GM19468 (cell line): ENCODE measurements around the gene MYO1D.

Source experiments
- ATAC-seq: cut with Tn5 transposase; IDR thresholded peaks from one replicate; pipeline ENCODE4 v1.9.1; 2021; ENCODE audit warnings: mild to moderate bottlenecking, moderate library complexity, moderate number of reproducible peaks; ENCODE audit not compliant: unreplicated experiment; ENCODE audit errors: extremely low read depth

Gene MYO1D

DNA sequence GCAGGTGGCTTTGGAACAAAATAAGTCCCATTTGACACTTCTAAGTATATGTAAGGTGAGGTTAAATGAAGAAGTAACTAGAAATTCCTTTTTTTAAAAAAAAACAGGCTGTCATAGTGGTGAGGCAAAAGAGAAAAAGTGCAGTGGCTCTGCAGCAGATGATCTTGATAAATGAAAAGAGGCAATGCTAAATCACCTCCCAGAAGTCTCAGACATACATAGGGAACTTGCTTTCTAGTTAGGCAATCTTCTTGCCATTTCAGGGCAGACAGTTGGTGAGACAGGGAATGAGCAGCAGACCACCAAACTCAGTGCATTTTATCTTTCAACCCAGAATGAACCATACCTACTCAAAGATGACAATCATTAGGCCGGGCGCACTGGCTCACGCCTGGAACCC, 90.8 kb downstream of the MYO1D start:
- ATAC-seq: no peak

DNA sequence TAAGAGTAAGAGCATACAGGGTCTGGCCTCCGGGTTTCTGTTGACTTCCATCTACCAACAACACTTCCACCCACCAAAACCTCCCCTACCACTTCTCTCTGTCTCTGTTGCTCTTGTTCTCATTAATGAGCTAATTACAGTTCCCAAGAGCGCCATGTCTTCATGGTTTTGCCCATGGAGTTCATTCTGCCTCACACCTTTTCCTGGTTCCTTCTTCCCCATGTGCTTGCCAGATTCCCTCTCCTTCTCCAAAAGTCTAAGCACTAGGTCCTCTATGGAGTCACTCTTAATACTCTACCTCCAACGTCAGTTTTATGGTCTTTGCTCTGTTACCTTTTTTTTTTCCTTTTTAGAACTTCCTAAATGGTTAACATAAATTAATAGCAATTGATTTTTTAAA, 92.8 kb downstream of the MYO1D start:
- no peak for ATAC-seq

DNA sequence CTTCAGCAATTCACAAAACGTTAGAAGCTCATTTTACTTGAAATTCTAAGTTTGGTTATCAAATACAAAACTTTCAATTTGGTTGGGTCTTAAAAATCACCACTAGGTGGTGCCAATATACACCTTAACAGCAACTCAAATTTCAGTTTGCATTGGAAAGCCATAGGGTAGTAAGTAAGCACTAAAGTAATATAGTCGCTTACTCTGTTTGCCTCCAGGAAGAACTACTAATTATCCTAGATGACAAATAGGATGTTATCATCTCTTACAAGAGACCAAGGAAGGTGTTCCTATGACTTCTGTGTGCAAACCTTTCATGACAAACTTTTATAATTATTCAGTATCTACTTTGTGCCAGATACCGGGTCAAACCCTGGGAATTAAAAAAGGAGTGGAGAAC, 93.3 kb downstream of the MYO1D start:
- ATAC-seq: no peak

DNA sequence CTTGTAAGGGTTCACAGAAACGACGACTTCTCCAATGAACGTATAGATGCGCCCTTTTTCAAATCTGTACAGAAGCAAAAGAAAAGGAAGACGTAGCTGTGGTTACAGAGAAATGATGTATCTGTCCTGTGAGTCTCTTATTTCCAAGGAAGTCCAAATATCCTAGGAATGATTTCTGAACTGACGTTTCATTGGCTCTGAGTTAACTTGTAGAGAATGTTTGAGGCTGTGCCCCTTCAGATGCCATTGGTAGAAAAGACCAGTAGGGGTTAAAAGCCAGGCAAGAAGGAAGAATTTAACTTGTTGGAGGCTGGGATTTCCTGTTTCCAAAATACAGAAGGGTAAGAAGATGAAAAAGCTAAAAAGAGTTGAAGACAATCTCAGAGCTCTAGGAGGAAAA, 96.2 kb downstream of the MYO1D start:
- ATAC-seq: no peak

DNA sequence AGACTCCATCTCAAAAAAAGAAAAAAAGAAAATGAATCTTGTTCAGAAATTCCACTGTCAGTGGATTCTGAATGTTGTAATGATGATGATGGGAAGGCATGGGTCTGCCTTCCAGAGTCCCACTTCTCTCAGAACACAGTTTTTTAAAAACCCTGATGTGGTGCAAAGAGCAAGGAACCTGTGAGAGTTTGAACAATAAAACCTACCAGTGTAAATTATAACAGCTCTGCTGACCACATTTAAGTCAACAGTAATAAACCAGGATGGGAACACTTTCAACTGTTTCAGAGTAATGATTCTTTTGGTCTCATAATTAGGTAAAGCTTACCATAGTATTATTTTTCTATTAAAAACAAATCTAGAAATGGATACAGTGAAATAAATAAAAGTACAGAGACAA, 99.0 kb downstream of the MYO1D start:
- ATAC-seq: no peak

DNA sequence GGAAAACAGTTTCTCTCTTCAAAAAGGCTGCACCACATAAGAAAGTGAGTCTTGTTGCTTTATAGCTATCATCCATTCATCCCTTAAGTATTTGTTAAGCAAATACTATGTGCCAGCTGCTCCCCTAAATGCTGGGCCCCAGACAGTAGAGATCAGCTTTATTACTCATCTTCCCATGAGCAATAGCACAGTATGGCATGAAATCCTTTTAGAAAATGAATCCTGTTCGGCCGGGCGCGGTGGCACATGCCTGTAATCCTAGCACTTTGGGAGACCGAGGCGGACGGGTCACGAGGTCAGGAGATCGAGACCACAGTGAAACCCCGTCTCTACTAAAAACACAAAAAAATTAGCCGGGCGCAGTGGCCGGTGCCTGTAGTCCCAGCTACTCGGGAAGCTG, 99.5 kb downstream of the MYO1D start:
- ATAC-seq: no peak

DNA sequence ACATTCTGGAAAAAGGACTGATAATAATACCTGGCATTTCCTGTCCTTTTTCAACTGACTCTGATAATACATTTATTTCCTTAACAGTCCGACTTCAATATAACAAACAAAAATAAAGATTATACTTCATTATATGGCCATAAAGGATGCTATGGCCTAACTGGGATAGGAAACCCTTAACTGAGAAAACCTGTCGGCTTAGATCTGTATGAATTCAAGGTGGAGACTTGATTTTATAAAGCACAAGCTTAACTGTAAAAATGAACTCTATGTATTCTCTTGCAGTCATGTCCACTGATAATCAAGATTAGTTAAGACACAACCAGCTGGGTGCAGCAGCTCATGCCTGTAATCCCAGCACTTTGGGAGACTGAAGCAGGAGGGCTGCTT, 102.2 kb downstream of the MYO1D start:
- ATAC-seq: no peak

DNA sequence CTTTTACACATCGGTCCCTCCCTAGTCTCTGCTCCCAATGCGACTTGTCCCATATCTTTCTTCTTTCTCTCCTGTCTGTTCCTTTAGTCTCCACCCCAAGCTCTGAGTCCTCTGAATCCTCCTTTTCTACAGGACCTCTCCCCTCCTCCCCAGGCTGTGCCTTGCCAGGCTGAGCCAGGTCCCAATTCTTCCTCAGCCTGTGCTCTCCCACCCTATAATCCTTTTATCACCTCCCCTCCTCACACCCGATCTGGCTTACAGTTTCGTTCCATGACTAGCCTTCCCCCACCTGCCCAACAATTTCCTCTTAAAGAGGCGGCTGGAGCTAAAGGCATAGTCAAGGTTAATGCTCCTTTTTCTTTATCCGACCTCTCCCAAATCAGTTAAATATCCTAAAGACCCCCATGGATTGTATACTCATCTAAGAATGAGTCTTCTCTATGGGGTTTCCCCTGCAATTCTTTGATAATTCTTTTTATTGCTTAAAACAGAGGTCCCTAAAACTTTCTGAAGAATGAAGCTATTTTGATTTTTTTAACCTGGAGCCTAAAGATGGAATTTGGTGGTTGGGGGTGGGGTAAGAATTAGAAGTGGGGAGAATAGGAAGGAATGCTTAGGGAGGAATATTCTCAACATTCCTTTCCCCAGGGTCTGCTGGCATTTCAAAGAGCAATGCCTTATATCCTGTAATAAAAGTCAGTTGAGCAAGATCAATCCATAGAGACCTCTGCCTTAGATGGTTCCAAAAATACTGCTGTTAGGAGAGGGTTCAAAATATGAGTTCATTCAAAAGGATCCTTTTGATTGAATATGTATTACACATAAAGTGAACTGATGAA, 102.8 kb downstream of the MYO1D start:
- no peak for ATAC-seq

DNA sequence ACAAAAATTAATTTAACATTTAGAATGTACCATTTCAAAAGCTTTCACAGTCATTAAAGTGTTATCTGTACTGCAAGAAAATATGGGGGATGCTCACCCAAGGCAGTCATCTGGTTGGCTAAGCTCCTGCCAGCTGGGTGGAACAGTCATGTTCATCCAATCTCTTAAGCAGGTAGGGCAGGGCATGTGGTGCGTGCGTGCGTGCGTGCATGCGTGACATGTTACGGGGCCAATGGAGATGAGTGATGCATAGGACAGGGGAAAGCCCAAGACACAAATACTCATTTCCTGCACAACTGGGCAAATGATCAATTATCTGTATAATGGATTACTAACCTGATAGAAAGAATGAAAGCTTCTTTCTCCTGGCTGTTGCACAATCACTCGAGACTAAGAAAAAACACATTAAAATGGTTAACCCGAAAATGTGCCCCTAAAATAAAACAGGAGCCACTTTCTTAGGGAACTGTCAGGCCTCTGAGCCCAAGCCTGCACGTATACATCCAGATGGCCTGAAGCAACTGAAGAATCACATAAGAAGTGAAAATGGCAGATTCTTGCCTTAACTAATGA, 104.4 kb downstream of the MYO1D start:
- no peak for ATAC-seq

DNA sequence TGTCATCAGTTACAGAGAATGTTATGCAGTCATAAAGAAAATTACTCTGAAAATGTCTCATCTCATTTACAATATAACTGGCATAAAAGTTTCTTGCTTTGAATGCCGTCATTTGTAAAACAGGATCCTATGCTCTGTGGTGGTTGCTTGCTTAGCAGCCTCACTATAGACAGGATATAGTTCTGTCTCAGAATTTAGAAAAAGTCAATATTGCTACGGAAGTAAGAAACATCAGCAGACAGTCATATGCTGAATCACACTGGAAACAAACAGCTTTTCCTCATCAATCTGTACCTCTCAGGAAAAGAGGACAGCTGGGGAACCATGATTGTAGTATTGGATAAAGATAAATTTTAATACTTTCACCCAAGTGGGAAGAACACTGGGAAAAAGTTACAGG, 105.5 kb downstream of the MYO1D start:
- no peak for ATAC-seq

DNA sequence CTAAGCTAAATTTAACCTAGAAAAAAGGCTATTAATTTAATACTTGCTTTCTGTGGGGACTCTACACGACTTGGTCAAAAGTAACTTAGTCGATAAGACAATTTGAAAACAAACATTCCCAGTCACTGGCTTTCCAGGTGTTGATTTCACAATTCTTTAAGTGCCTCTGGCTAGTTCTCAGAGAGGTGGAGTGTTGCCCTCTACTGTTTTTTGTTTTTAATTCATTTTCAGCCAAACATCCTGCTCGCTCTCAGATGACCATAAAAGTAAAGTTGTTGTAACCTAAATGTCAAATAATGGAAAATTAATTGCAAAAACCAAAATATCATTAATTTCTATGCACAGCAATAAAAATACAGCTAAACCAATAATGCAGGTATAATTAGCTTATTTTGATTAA, 107.1 kb downstream of the MYO1D start:
- ATAC-seq: no peak

DNA sequence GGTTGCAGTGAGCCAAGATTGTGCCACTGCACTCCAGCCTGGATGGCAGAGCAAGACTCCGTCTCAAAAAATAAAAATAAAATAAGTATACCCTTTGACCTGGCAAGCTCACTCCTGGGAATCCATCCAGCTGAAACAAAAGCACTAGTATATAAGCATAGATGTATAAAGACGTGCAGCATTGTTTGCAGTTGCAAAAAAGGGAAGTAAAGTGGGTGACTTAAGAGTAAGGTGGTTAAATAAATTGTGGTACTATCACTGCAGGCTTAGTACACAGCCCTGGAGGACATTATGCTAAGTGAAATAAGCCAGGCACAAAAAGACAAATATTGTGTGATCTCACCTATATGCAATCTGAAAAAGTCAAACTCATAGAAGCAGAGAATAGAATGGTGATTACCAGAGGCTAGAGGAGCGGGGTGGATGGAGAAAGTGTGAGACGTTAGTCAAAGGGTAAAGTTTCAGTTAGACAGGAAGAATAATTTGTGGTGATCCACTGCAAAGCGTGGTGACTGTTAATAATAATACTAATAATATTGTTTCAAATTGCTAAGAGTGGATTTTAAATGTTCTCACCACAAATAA, 113.0 kb downstream of the MYO1D start:
- no peak for ATAC-seq

DNA sequence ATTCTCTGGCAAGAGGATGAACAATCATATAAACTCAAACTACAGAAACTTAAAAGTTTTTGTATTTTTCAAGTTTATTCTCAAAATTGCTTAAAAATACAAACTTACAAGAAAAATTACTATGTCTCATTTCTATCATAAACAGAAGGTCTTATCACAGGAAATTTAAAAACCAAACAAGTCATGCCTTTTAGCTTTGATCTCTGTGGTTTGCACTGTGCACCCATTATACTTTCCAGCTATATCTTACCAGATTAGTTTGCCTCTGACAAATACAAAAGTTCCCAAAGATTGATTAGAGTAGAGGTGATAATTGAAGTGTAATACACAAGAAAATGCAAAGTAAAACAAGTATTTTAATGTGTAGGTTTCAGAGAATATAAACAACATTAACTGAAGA, 117.4 kb downstream of the MYO1D start:
- ATAC-seq: no peak

DNA sequence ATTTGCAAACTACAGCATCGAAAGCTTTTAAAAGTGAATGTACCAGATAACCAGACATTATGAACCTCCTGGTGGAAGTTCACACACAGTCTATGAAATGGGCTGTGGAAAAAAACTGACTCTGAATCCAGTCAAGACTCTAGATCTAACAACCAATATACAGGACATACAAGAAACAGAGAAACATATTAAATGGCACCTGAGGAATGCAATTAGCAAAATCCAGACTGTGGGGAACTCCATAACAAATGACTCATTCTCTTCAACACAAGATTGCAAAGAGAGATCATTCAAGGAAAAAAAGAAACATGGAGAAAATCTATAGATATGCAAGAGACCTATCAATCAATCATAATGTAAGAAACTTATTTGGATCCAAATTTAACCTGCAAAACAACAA, 119.0 kb downstream of the MYO1D start:
- ATAC-seq: no peak

DNA sequence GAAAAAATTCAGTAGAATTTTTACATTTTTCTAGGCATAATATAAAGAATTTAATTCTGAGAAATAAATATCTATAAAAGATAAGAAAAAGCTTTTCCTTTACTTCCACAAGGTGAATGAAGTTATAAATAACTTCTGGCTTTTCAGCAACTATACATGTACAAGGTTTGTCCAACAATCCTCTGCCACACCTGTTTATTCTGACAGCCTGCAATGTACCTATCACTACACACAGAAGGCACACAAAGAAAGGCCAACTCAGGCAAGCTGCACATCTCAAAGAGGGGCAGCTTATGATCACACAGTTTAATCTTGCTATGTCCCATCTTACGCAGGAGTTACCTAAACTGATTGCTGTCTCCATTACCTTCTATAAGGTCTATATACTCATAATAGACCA, 120.2 kb downstream of the MYO1D start:
- ATAC-seq: no peak

DNA sequence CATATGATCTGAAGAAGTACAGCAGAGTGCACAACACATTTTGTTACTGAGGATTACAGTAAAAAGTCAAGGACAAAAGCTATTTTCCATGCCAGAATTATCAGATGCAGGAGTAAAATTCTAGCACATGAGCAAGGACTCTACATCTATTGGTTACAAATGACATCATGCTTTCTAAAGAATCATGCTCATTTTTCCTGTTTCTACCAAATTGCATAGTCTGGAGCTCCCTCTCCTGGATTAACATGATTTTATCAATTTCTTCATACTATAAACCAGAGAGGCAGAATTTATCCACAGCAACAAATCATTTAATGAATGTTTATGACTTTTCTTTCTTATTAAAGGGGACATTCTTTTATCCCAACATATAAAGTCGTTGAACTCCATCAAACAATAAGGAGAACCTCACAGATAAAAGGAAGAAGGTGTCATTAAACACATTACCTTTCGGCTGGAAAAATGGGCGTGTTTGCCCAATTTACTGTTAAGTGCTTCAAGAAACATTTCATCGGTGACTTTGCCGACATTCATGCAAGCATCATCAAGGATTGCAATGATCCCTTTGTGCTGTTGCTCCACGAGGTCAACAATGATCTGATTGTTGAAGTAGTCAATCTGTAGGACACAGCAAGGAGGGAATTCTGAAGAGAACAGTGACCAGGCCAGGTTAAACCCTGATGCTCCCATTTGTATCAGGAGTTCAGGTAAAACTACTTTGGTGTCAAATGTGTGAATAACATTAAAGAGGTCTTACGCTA, 121.7 kb downstream of the MYO1D start:
- no peak for ATAC-seq

DNA sequence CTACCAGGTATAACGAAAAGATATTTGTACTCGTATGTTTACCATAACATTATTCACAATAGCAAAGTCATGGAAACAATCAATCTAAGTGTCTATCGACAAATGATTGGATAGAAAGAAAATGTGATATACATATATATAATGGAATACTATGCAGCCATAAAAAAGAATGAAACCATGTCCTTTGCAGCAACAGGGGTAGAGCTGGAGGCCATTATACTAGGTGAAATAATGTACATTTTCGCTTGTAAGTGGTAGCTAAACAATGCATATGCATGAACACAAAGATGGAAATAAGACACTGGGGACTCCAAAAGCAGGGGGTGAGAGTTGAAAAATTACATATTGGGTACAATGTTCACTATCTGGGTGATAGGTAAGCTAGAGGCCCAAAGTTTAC, 124.0 kb downstream of the MYO1D start:
- ATAC-seq: no peak

DNA sequence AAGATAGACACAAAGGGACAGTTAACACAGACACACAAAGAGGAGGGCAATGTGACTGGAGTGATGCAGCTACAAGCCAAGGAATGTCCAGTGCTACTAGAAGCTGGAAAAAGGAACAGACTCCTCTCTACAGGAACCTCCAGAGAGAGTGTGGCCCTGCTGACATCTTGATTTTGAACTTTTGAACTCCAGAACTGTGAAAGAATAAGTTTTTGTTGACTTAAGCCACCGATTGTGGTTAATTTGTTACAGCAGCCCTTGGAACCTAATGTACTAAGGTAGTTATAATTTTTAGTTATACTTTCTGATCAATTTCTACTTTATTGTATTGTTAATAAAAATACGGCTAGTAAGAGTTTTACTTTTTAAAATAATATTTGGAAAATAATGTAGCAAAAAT, 129.1 kb downstream of the MYO1D start:
- ATAC-seq: no peak

DNA sequence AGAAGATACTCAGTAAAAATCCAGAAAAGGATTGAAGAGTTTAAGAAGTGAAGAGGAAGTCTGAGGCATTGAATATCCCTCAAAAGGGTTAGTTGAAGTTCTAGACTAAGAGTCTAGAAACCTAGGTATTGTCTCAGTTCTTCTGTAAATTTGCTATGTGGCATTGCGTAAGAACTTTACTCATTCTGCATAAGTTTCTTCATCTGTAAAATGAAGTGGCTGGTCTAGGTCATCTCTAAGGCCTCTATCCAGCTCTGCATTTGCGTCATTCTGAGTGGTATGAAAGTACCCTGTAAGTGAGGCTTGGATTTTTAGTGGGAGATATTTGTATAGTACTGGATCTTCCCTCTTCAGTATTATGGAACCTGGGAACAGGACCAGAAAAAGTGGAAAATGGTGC, 130.2 kb downstream of the MYO1D start:
- no peak for ATAC-seq

DNA sequence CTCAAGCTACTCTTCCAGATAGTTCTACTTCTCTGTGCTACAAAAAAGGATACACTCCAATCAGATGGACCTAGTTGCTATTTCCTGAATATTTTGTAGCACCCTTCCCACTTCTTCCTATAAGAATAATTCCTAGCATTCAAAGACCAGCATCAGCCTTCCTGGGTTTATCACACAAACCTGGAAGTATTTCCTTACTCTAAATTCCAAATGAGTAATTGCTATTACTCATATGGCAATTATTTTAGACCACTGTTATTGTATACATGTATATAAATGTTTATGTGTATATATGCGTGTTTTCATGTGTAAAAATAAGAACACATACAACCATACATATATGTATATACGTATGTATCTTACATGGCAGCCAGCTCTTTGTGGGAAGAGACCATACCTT, 130.6 kb downstream of the MYO1D start:
- no peak for ATAC-seq
